CD4-positive, alpha-beta T cell treated with Interleukin-10 for 1 hour (primary cell): Measurements from ENCODE around the gene UROC1.

Source experiments
- DNase-seq: peaks from one replicate; pipeline ENCODE4 v3.0.0-alpha.2; 2020

The UROC1 gene

GRCh38 chr3:126476166-126477060 is 41.2 kb downstream of the UROC1 start:
- DNase-seq, result no peak

GRCh38 chr3:126475413-126476114 is 42.0 kb downstream of the UROC1 start, which contains the start of gene ZXDC:
Gene ZXDC (minus strand): TSS chr3:126475891. CDS start chr3:126475865, 26 bp downstream.
- peak; percentile 94 for DNase-seq

- DNase-seq, result peak; percentile 30
These were observed 42.8 kb downstream of the UROC1 start for GRCh38 chr3:126474498-126475412.

- no peak for DNase-seq
These were observed 44.0 kb downstream of the UROC1 start for GRCh38 chr3:126473292-126474168.

GRCh38 chr3:126472277-126473006 is 45.1 kb downstream of the UROC1 start:
- peak; percentile 21 for DNase-seq

- no peak for DNase-seq
These were observed 48.1 kb downstream of the UROC1 start for GRCh38 chr3:126469479-126469878.

- no peak for DNase-seq
These were observed 49.3 kb downstream of the UROC1 start for GRCh38 chr3:126468028-126468891.

GRCh38 chr3:126467611-126467955 is 50.0 kb downstream of the UROC1 start:
- no peak for DNase-seq

GRCh38 chr3:126466886-126467610 is 50.5 kb downstream of the UROC1 start:
- DNase-seq, result no peak

- no peak for DNase-seq
These were observed 51.5 kb downstream of the UROC1 start for GRCh38 chr3:126465928-126466544.

GRCh38 chr3:126464997-126465396 is 52.6 kb downstream of the UROC1 start:
- no peak for DNase-seq

- DNase-seq, result no peak
These were observed 53.1 kb downstream of the UROC1 start for GRCh38 chr3:126464494-126464893.

- no peak for DNase-seq
These were observed 53.5 kb downstream of the UROC1 start for GRCh38 chr3:126464093-126464492.

- no peak for DNase-seq
These were observed 54.1 kb downstream of the UROC1 start for GRCh38 chr3:126463521-126463920.

- no peak for DNase-seq
These were observed 56.0 kb downstream of the UROC1 start for GRCh38 chr3:126461450-126462070.

GRCh38 chr3:126460381-126460780 is 57.2 kb downstream of the UROC1 start:
- no peak for DNase-seq

- no peak for DNase-seq
These were observed 57.8 kb downstream of the UROC1 start for GRCh38 chr3:126459763-126460127.

GRCh38 chr3:126459111-126459762 is 58.3 kb downstream of the UROC1 start:
- DNase-seq, result no peak
